Mesothelial cell of epicardium (in vitro differentiated cells): Measurements from ENCODE around the gene SCARB1. TPM values are rescaled to one million over a fixed set of nuclear protein-coding genes. Genes with fewer than 3 reads are reported as not detected.
A peak's percentile ranks its signal among the peaks of the same experiment; 100 is the strongest.

Experiments
- DNase-seq, 2 experiments: peaks; one replicate each; pipeline ENCODE4 v3.0.0; 2021; ENCODE audit warnings: low spot score in 2 of 2; ENCODE audit not compliant: unreplicated experiment in 2 of 2
- H3K27ac Mint-ChIP-seq: 2 replicates; pipeline ENCODE4 v1.8.0; 2021; ENCODE audit warnings: mixed read lengths
- H3K27me3 Mint-ChIP-seq: 2 replicates; pipeline ENCODE4 v1.8.0; 2021; ENCODE audit warnings: low read depth, mixed read lengths
- H3K36me3 Mint-ChIP-seq: 2 replicates; pipeline ENCODE4 v1.8.0; 2021; ENCODE audit warnings: mixed read lengths
- H3K4me1 Mint-ChIP-seq: 2 replicates; pipeline ENCODE4 v1.8.0; 2021; ENCODE audit warnings: mixed read lengths
- H3K4me3 Mint-ChIP-seq: 2 replicates; pipeline ENCODE4 v1.8.0; 2021; ENCODE audit warnings: mild to moderate bottlenecking, moderate library complexity, mixed read lengths
- H3K9me3 Mint-ChIP-seq: 2 replicates; pipeline ENCODE4 v1.8.0; 2021; ENCODE audit warnings: mixed read lengths
- CTCF ChIP-seq: fragments of 200-600 bp; sonication (generic); IDR thresholded peaks from one replicate; pipeline ENCODE4 v1.5.0; 2021; ENCODE audit warnings: antibody characterized with exemption; ENCODE audit not compliant: unreplicated experiment
- total RNA-seq: library from RNA; stranded (reverse); gene quantifications from 3 replicates; pipeline ENCODE4 v1.2.1, GENCODE V29; 2021

Gene SCARB1
- total RNA-seq, 1 donor from 2014 or later: 40.2 TPM

GRCh38 chr12:124771462-124772288 is 92.0 kb downstream of the SCARB1 start:
- peaks cover 3% of the 10 kb centered on the region for H3K9me3 Mint-ChIP-seq
- peaks cover 16% of the 10 kb centered on the region for H3K4me1 Mint-ChIP-seq
- H3K36me3 Mint-ChIP-seq: no peaks in the 10 kb centered on the region
- peaks cover 7% of the 10 kb centered on the region for H3K27me3 Mint-ChIP-seq
- DNase-seq: peak; percentile 75 to 96
- H3K4me3 Mint-ChIP-seq: peak overlapping the region; percentile 6
- peak; percentile 98 for TF ChIP-seq CTCF
- H3K27ac Mint-ChIP-seq: no peak overlapping the region

- Mint-ChIP-seq H3K4me3 (no peak overlapping the region), H3K9me3 (peaks cover 3% of the 10 kb centered on the region), H3K27ac (no peak overlapping the region), H3K4me1 (peaks cover 21% of the 10 kb centered on the region), H3K27me3 (peaks cover 7% of the 10 kb centered on the region), H3K36me3 (no peaks in the 10 kb centered on the region)
- no peak for TF ChIP-seq CTCF
- DNase-seq: no peak
These were observed 92.9 kb downstream of the SCARB1 start for GRCh38 chr12:124770728-124771127.

- no peak overlapping the region for H3K27ac Mint-ChIP-seq
- H3K4me3 Mint-ChIP-seq: no peak overlapping the region
- no peak for TF ChIP-seq CTCF
- H3K36me3 Mint-ChIP-seq: no peaks in the 10 kb centered on the region
- no peak for DNase-seq
- H3K9me3 Mint-ChIP-seq: peaks cover 2% of the 10 kb centered on the region
- H3K27me3 Mint-ChIP-seq: peaks cover 7% of the 10 kb centered on the region
- H3K4me1 Mint-ChIP-seq: peaks cover 25% of the 10 kb centered on the region
These were observed 93.7 kb downstream of the SCARB1 start for GRCh38 chr12:124769881-124770512.

GRCh38 chr12:124769163-124769530 is 94.5 kb downstream of the SCARB1 start:
- Mint-ChIP-seq H3K27me3 (peaks cover 7% of the 10 kb centered on the region), H3K36me3 (no peaks in the 10 kb centered on the region), H3K4me1 (peaks cover 25% of the 10 kb centered on the region), H3K9me3 (no peaks in the 10 kb centered on the region), H3K4me3 (no peak overlapping the region), H3K27ac (no peak overlapping the region)
- DNase-seq: no peak
- TF ChIP-seq CTCF: no peak

GRCh38 chr12:124768452-124769162 is 95.1 kb downstream of the SCARB1 start:
- TF ChIP-seq CTCF: no peak
- no peaks in the 10 kb centered on the region for H3K36me3 Mint-ChIP-seq
- DNase-seq: no peak
- H3K4me3 Mint-ChIP-seq: no peak overlapping the region
- no peaks in the 10 kb centered on the region for H3K9me3 Mint-ChIP-seq
- peaks cover 7% of the 10 kb centered on the region for H3K27me3 Mint-ChIP-seq
- peaks cover 25% of the 10 kb centered on the region for H3K4me1 Mint-ChIP-seq
- H3K27ac Mint-ChIP-seq: no peak overlapping the region
